ENCODE data around the gene STPG3. TPM values are rescaled to one million over a fixed set of nuclear protein-coding genes. Genes with fewer than 3 reads are reported as not detected.

Gene STPG3
- total RNA-seq, 1 experiment from 2014 or later, result not detected

DNA sequence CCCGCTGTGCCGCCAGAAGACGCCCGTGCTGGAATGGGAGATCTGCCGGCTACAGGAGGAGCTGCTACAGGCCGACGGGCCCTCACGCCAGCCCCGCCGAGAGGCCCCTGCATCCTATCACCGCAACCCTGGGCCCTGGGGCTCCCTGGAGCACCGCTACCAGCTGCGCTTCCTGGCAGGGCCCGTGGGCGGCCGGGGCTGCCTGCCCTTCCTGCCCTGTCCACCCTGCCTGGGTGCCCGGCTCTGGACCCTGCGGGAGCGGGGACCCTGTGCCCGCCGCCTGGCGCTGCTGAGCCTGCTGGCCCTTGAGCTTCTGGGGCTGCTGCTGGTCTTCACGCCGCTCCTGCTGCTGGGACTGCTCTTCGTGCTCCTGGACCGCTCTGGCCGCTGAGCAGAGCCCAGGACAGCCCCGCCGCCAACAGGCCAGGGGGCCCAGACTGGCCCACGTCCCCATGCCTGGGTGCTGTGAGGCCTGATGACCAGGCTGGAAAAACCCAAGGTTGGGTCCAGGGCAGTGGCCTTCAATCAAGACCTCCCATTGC lies 32.8 kb upstream of the STPG3 start:
- no TSS peak for BruUV-seq (replicated peaks)
- peak overlapping the region; percentile 63 for H3K27ac Mint-ChIP-seq (ENCODE audit: unreplicated experiment)
- peaks cover 42% of the 10 kb centered on the region for H3K36me3 Mint-ChIP-seq (ENCODE audit: insufficient read depth, unreplicated experiment)
- H3K4me3 Mint-ChIP-seq (ENCODE audit: low read depth, unreplicated experiment), result peak overlapping the region; percentile 63
- intact Hi-C loops (cut with micrococcal nuclease; ENCODE audit: unreplicated experiment), result no loop called here
- no peaks in the 10 kb centered on the region for H3K9me3 Mint-ChIP-seq (ENCODE audit: low read depth, unreplicated experiment)
- CTCF ChIA-PET, result interaction anchor here (0.6 to 1.4 kb wide), 6 partner anchors 10 to 270 kb away, joined by 3 to 6 read pairs (median 4); no protein-coding TSS in a partner anchor
- no peak for TF ChIP-seq CTCF (IDR thresholded peaks at IDR 0.05; ENCODE audit: unreplicated experiment)
- no peak for DNase-seq
- H3K4me1 Mint-ChIP-seq (ENCODE audit: low read depth, unreplicated experiment), result no peaks in the 10 kb centered on the region
- no peaks in the 10 kb centered on the region for H3K27me3 Mint-ChIP-seq (ENCODE audit: unreplicated experiment)

- CTCF ChIA-PET, result interaction anchor here (0.6 to 1.4 kb wide), 9 partner anchors 9 to 430 kb away, joined by 3 to 14 read pairs (median 4); no protein-coding TSS in a partner anchor
- no TSS peak for BruUV-seq (replicated peaks)
- Mint-ChIP-seq H3K9me3 (ENCODE audit: low read depth, unreplicated experiment) (no peaks in the 10 kb centered on the region), H3K27me3 (ENCODE audit: unreplicated experiment) (no peaks in the 10 kb centered on the region), H3K27ac (ENCODE audit: unreplicated experiment) (peak overlapping the region; percentile 63), H3K4me3 (ENCODE audit: low read depth, unreplicated experiment) (peak overlapping the region; percentile 36), H3K4me1 (ENCODE audit: low read depth, unreplicated experiment) (no peaks in the 10 kb centered on the region), H3K36me3 (ENCODE audit: insufficient read depth, unreplicated experiment) (peaks cover 48% of the 10 kb centered on the region)
- intact Hi-C loops (cut with micrococcal nuclease; ENCODE audit: unreplicated experiment), result no loop called here
- TF ChIP-seq CTCF (IDR thresholded peaks at IDR 0.05; ENCODE audit: unreplicated experiment), result no peak
- DNase-seq, result peak; percentile 70
These were observed 32.3 kb upstream of the STPG3 start for GRCh38 chr9:137218754-137219271.

DNA sequence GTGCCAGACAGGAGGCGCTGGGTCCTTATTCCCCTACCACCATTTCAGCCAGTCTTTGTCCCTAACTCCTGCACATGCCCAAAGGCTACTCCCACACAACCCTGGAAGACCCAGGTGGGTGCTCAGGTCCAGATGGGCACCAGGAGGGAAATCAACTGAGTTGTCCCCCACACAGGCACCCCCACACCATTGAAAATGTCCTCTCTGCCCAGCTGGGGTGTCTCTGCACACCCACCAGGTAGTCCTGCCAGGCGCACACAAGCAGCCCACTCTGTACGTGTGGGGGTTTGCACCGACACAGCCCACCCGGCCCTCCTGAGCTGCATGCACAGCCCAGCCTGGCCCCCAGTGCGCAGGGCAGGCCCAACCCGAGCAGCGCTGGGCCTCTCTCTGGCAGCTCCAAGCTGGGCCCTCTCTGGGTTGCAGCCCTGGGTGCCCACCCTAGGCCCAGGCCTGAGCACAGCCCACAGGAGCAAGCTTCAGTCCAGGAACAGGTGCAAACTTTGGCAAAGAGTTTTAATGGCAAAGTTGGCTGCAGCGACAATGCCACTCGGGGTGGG lies 31.2 kb upstream of the STPG3 start:
- no peaks in the 10 kb centered on the region for H3K9me3 Mint-ChIP-seq (ENCODE audit: low read depth, unreplicated experiment)
- DNase-seq, result no peak
- H3K27ac Mint-ChIP-seq (ENCODE audit: unreplicated experiment), result no peak overlapping the region
- H3K27me3 Mint-ChIP-seq (ENCODE audit: unreplicated experiment), result no peaks in the 10 kb centered on the region
- CTCF ChIA-PET, result interaction anchor here (0.5 to 1.4 kb wide), 3 partner anchors 12 to 90 kb away, joined by 3 read pairs; no protein-coding TSS in a partner anchor
- peaks cover 48% of the 10 kb centered on the region for H3K36me3 Mint-ChIP-seq (ENCODE audit: insufficient read depth, unreplicated experiment)
- intact Hi-C loops (cut with micrococcal nuclease; ENCODE audit: unreplicated experiment), result no loop called here
- H3K4me3 Mint-ChIP-seq (ENCODE audit: low read depth, unreplicated experiment), result no peak overlapping the region
- BruUV-seq (replicated peaks), result no TSS peak
- no peaks in the 10 kb centered on the region for H3K4me1 Mint-ChIP-seq (ENCODE audit: low read depth, unreplicated experiment)
- TF ChIP-seq CTCF (IDR thresholded peaks at IDR 0.05; ENCODE audit: unreplicated experiment), result no peak

GRCh38 chr9:137220317-137221094 lies 30.6 kb upstream of the STPG3 start:
- peaks cover 48% of the 10 kb centered on the region for H3K36me3 Mint-ChIP-seq (ENCODE audit: insufficient read depth, unreplicated experiment)
- H3K9me3 Mint-ChIP-seq (ENCODE audit: low read depth, unreplicated experiment), result no peaks in the 10 kb centered on the region
- no peak overlapping the region for H3K4me3 Mint-ChIP-seq (ENCODE audit: low read depth, unreplicated experiment)
- DNase-seq, result no peak
- H3K4me1 Mint-ChIP-seq (ENCODE audit: low read depth, unreplicated experiment), result no peaks in the 10 kb centered on the region
- CTCF ChIA-PET, result interaction anchor here (0.5 kb wide), 1 partner anchor 84 kb away, joined by 3 read pairs; no protein-coding TSS in a partner anchor
- BruUV-seq (replicated peaks), result no TSS peak
- no peak overlapping the region for H3K27ac Mint-ChIP-seq (ENCODE audit: unreplicated experiment)
- H3K27me3 Mint-ChIP-seq (ENCODE audit: unreplicated experiment), result no peaks in the 10 kb centered on the region
- no peak for TF ChIP-seq CTCF (IDR thresholded peaks at IDR 0.05; ENCODE audit: unreplicated experiment)
- intact Hi-C loops (cut with micrococcal nuclease; ENCODE audit: unreplicated experiment), result no loop called here
